IMR-90 (cell line): ENCODE results near the gene HMCN1. TPM values are rescaled to one million over a fixed set of nuclear protein-coding genes. Genes with fewer than 3 reads are reported as not detected.

Source experiments
- ATAC-seq: fragments of 200-7000 bp; cut with Tn5 transposase; 2 replicates; pipeline ENCODE4 v1.9.1; 2020; ENCODE audit warnings: low read depth, mild to moderate bottlenecking, moderate library complexity
- BruUV-seq: library from RNA; stranded (reverse); fragments of 400-500 nt; replicated peaks from 2 replicates; lab custom pipeline; 2021; lab: Mats Ljungman, UMichigan
- CTCF ChIA-PET: fragments of 300-600 bp; formaldehyde crosslinking; extraction: SDS; loops from one replicate; lab custom pipeline; 2021; ENCODE audit warnings: antibody characterized with exemption; lab: Yijun Ruan, JAX
- POLR2A ChIA-PET: fragments of 300-600 bp; sonication (Branson Sonifier 250); formaldehyde crosslinking; loops from one replicate; lab custom pipeline; 2022; ENCODE audit warnings: antibody characterized with exemption; ENCODE audit not compliant: unreplicated experiment; lab: Charles Lee
- DNase-seq: peaks from one replicate; pipeline ENCODE4 v3.0.0; 2013
- H2AFZ ChIP-seq: replicated peaks from 2 replicates; pipeline ENCODE3; 2013; ENCODE audit warnings: low read length, mild to moderate bottlenecking; ENCODE audit not compliant: poor library complexity
- H2AK5ac ChIP-seq: 2 replicates; pipeline ENCODE4 v1.6.1; 2013; ENCODE audit warnings: low read depth, low read length, inconsistent platforms
- H2AK9ac ChIP-seq: replicated peaks from 2 replicates; pipeline ENCODE3; 2013; ENCODE audit warnings: mild to moderate bottlenecking, low read depth, low read length, moderate library complexity; ENCODE audit not compliant: poor library complexity
- H2BK120ac ChIP-seq: 2 replicates; pipeline ENCODE4 v1.6.1; 2013; ENCODE audit warnings: low read depth, low read length, inconsistent platforms
- H2BK15ac ChIP-seq: 3 replicates; pipeline ENCODE4 v1.6.1; 2013; ENCODE audit warnings: low read depth, low read length, inconsistent platforms
- H2BK20ac ChIP-seq: 2 replicates; pipeline ENCODE4 v1.6.1; 2013; ENCODE audit warnings: low read depth, mild to moderate bottlenecking, inconsistent platforms, low read length, moderate library complexity
- H2BK5ac ChIP-seq: 2 replicates; pipeline ENCODE4 v1.6.1; 2013; ENCODE audit warnings: mild to moderate bottlenecking, low read depth, low read length, inconsistent platforms; ENCODE audit not compliant: poor library complexity, severe bottlenecking
- H3K14ac ChIP-seq: replicated peaks from 2 replicates; pipeline ENCODE4 v1.6.1; 2013; ENCODE audit warnings: low read depth, low read length, inconsistent platforms
- H3K18ac ChIP-seq: 2 replicates; pipeline ENCODE4 v1.6.1; 2013; ENCODE audit warnings: low read depth, low read length, control low read depth
- H3K23ac ChIP-seq: 2 replicates; pipeline ENCODE4 v1.6.1; 2013; ENCODE audit warnings: low read depth, low read length, inconsistent platforms
- H3K27ac ChIP-seq: 2 replicates; pipeline ENCODE4 v1.5.1; 2013; ENCODE audit warnings: mild to moderate bottlenecking, control low read depth, low read length; ENCODE audit not compliant: insufficient read depth
- H3K27me3 ChIP-seq: 2 replicates; pipeline ENCODE4 v1.6.1; 2013; ENCODE audit warnings: low read length; ENCODE audit not compliant: control insufficient read depth, insufficient read depth
- H3K36me3 ChIP-seq: 2 replicates; pipeline ENCODE4 v1.6.1; 2013; ENCODE audit warnings: low read length, mixed read lengths; ENCODE audit not compliant: control insufficient read depth, insufficient read depth
- H3K4ac ChIP-seq: 2 replicates; pipeline ENCODE4 v1.6.1; 2013; ENCODE audit warnings: low read depth, low read length, inconsistent platforms
- H3K4me1 ChIP-seq: 2 replicates; pipeline ENCODE4 v1.6.1; 2013; ENCODE audit warnings: low read length, mixed read lengths; ENCODE audit not compliant: control insufficient read depth, insufficient read depth
- H3K4me2 ChIP-seq: 2 replicates; pipeline ENCODE4 v1.6.1; 2013; ENCODE audit warnings: low read depth, mild to moderate bottlenecking, control low read depth, low read length, moderate library complexity
- H3K4me3 ChIP-seq: 2 replicates; pipeline ENCODE4 v1.5.1; 2013; ENCODE audit warnings: low read depth, mild to moderate bottlenecking, control low read depth, low read length, moderate library complexity; ENCODE audit not compliant: insufficient read depth
- H3K56ac ChIP-seq: 2 replicates; pipeline ENCODE4 v1.6.1; 2013; ENCODE audit warnings: low read length, inconsistent platforms; ENCODE audit not compliant: insufficient read depth; ENCODE audit errors: extremely low read depth
- H3K79me1 ChIP-seq, 2 experiments: 2 replicates each; pipeline ENCODE4 v1.6.1; 2013; ENCODE audit warnings: low read length in 2 of 2, inconsistent platforms in 1 of 2, low read depth in 1 of 2
- H3K9ac ChIP-seq: 2 replicates; pipeline ENCODE4 v1.6.1; 2013; ENCODE audit warnings: low read depth, low read length, control low read depth
- H3K9me1 ChIP-seq: 2 replicates; pipeline ENCODE4 v1.6.1; 2013; ENCODE audit warnings: low read length, inconsistent platforms; ENCODE audit not compliant: insufficient read depth
- H3K9me3 ChIP-seq: 2 replicates; pipeline ENCODE4 v1.6.1; 2013; ENCODE audit warnings: low read length; ENCODE audit not compliant: control insufficient read depth, insufficient read depth
- H4K20me1 ChIP-seq: 2 replicates; pipeline ENCODE4 v1.6.1; 2013; ENCODE audit warnings: low read length, inconsistent platforms; ENCODE audit not compliant: insufficient read depth
- H4K5ac ChIP-seq: 2 replicates; pipeline ENCODE4 v1.6.1; 2013; ENCODE audit warnings: mild to moderate bottlenecking, low read depth, low read length, control low read depth
- H4K8ac ChIP-seq, 2 experiments: 2 replicates each; pipeline ENCODE4 v1.6.1; 2013; ENCODE audit warnings: low read depth in 2 of 2, low read length in 2 of 2, control low read depth in 1 of 2, inconsistent platforms in 1 of 2
- H4K91ac ChIP-seq: 2 replicates; pipeline ENCODE4 v1.6.1; 2013; ENCODE audit warnings: low read depth, low read length, inconsistent platforms; ENCODE audit not compliant: insufficient read depth
- BHLHE40 ChIP-seq: fragments of 150-350 bp; IDR thresholded peaks from 2 replicates; pipeline ENCODE4 v1.6.1; 2016; ENCODE audit warnings: mild to moderate bottlenecking, low read depth, low read length
- CEBPB ChIP-seq: IDR thresholded peaks from 2 replicates; pipeline ENCODE4 v1.6.1; 2012; ENCODE audit warnings: low read depth, low read length, improper control_type of control experiment
- CHD1 ChIP-seq: IDR thresholded peaks from 2 replicates; pipeline ENCODE4 v1.6.1; 2012; ENCODE audit warnings: low read depth, low read length, improper control_type of control experiment
- CTCF ChIP-seq: conservative IDR thresholded peaks from 2 replicates; pipeline ENCODE4 v1.5.1; 2012; ENCODE audit warnings: mild to moderate bottlenecking, low read depth, low read length, improper control_type of control experiment
- ELK1 ChIP-seq: fragments of 150-350 bp; IDR thresholded peaks from 2 replicates; pipeline ENCODE4 v1.6.1; 2016; ENCODE audit warnings: low read depth, mild to moderate bottlenecking, low read length, moderate library complexity, borderline replicate concordance
- FOS ChIP-seq: fragments of 150-350 bp; IDR thresholded peaks from 2 replicates; pipeline ENCODE4 v1.6.1; 2016; ENCODE audit warnings: low read depth, low read length
- MAFK ChIP-seq: IDR thresholded peaks from 2 replicates; pipeline ENCODE4 v1.6.1; 2012; ENCODE audit warnings: low read depth, low read length, improper control_type of control experiment
- MAZ ChIP-seq: IDR thresholded peaks from 2 replicates; pipeline ENCODE4 v1.6.1; 2012; ENCODE audit warnings: low read depth, mild to moderate bottlenecking, low read length, improper control_type of control experiment, moderate library complexity, borderline replicate concordance
- MXI1 ChIP-seq: IDR thresholded peaks from 2 replicates; pipeline ENCODE4 v1.6.1; 2012; ENCODE audit warnings: low read depth, mild to moderate bottlenecking, low read length, moderate library complexity, borderline replicate concordance
- NFE2L2 ChIP-seq: fragments of 150-350 bp; IDR thresholded peaks from 2 replicates; pipeline ENCODE4 v1.6.1; 2016; ENCODE audit warnings: low read depth, mild to moderate bottlenecking, low read length
- POLR2A ChIP-seq: IDR thresholded peaks from 2 replicates; pipeline ENCODE4 v1.6.1; 2012; ENCODE audit warnings: mild to moderate bottlenecking, low read depth, low read length
- RAD21 ChIP-seq: IDR thresholded peaks from 2 replicates; pipeline ENCODE4 v1.6.1; 2012; ENCODE audit warnings: low read length, improper control_type of control experiment
- RCOR1 ChIP-seq: IDR thresholded peaks from 2 replicates; pipeline ENCODE4 v1.6.1; 2012; ENCODE audit warnings: mild to moderate bottlenecking, low read length, improper control_type of control experiment; ENCODE audit not compliant: insufficient replicate concordance
- RFX5 ChIP-seq: IDR thresholded peaks from 2 replicates; pipeline ENCODE4 v1.8.0; 2012; ENCODE audit warnings: low read depth, mild to moderate bottlenecking, low read length, moderate library complexity
- SMC3 ChIP-seq: fragments of 150-350 bp; IDR thresholded peaks from 2 replicates; pipeline ENCODE4 v1.6.1; 2016; ENCODE audit warnings: low read depth, mild to moderate bottlenecking, antibody characterized with exemption, low read length, moderate library complexity
- USF2 ChIP-seq: fragments of 150-350 bp; IDR thresholded peaks from 2 replicates; pipeline ENCODE4 v1.6.1; 2017; ENCODE audit warnings: mild to moderate bottlenecking, antibody characterized with exemption, low read length, low read depth
- WGBS, 2 experiments: methylation state at CpG; one replicate each; pipeline versions ENCODE4 v1.1.5 to v1.1.7; 2013; ENCODE audit warnings: missing lambda C conversion rate in 2 of 2; ENCODE audit not compliant: insufficient read length in 1 of 2; ENCODE audit errors: extremely low coverage in 2 of 2; 5-methylcytosine and 5-hydroxymethylcytosine counted together
- dilution Hi-C: fragments of 300-500 bp; cut with HindIII; formaldehyde crosslinking; loops from one replicate; pipeline ENCODE4 v1.14.3; 2018; ENCODE audit warnings: low sequenced_read_pairs; ENCODE audit not compliant: unreplicated experiment
- in situ Hi-C: fragments of 300-500 bp; cut with MboI; formaldehyde crosslinking; loops from 3 replicates; pipeline ENCODE4 v1.14.3; 2019; ENCODE audit warnings: low sequenced_read_pairs, inconsistent platforms, mixed read lengths
- intact Hi-C: fragments of 100-400 bp; cut with micrococcal nuclease; formaldehyde crosslinking; loops from 2 replicates; pipeline ENCODE4 v1.10.0; 2022
- polyA plus RNA-seq, 3 experiments: library from polyadenylated mRNA; depleted of rRNA; stranded (reverse); fragments of >200 nt; gene quantifications; 2 replicates each; pipeline ENCODE4 v1.2.3, GENCODE V29; 2012; ENCODE audit warnings: low replicate concordance in 1 of 3
- total RNA-seq: library from RNA; depleted of rRNA; stranded (reverse); fragments of >200 nt; gene quantifications from 2 replicates; pipeline ENCODE4 v1.2.3, GENCODE V29; 2012

Gene HMCN1
- total and polyA plus RNA-seq, 2 of the 4 experiments (the other 2 are of a cell fraction), result 6.1 to 11.7 TPM

- no peak for DNase-seq
- H2BK20ac ChIP-seq, result no peak overlapping the region
- no peak overlapping the region for H3K9ac ChIP-seq
- POLR2A ChIA-PET, result no interaction called here
- H3K56ac ChIP-seq, result no peak overlapping the region
- no peak overlapping the region for H2AFZ ChIP-seq
- H2BK5ac ChIP-seq, result no peak overlapping the region
- no peaks in the 10 kb centered on the region for H3K36me3 ChIP-seq
- no peak overlapping the region for H3K14ac ChIP-seq
- H3K9me1 ChIP-seq, result no peaks in the 10 kb centered on the region
- no peaks in the 10 kb centered on the region for H4K20me1 ChIP-seq
- dilution Hi-C loops, result no loop called here
- no peak overlapping the region for H3K18ac ChIP-seq
- no peak overlapping the region for H3K23ac ChIP-seq
- no peak overlapping the region for H3K4ac ChIP-seq
- no peak overlapping the region for H2AK9ac ChIP-seq
- no peaks in the 10 kb centered on the region for H3K9me3 ChIP-seq
- H3K27ac ChIP-seq, result no peak overlapping the region
- intact Hi-C loops, result no loop called here
- TF ChIP-seq CEBPB, result no peak
- no peak for TF ChIP-seq MXI1
- TF ChIP-seq POLR2A, result no peak
- TF ChIP-seq CHD1, result no peak
- TF ChIP-seq FOS, result no peak
- no peak for TF ChIP-seq MAFK
- no peak for TF ChIP-seq SMC3
- TF ChIP-seq RAD21, result no peak
- TF ChIP-seq NFE2L2, result no peak
- TF ChIP-seq CTCF, result no peak
- no peak for TF ChIP-seq MAZ
- TF ChIP-seq BHLHE40, result no peak
- TF ChIP-seq USF2, result no peak
- no peak for TF ChIP-seq RCOR1
- TF ChIP-seq ELK1, result no peak
- no peak for TF ChIP-seq RFX5
- H2AK5ac ChIP-seq, result no peak overlapping the region
- no CpG with 5 or more reads among the region's 4 CpGs for WGBS, 2 experiments
- CTCF ChIA-PET, result no interaction called here
- H4K8ac ChIP-seq, result no peak overlapping the region
- no peaks in the 10 kb centered on the region for H3K4me1 ChIP-seq
- H2BK120ac ChIP-seq, result no peak overlapping the region
- BruUV-seq, result no TSS peak
- H3K27me3 ChIP-seq, result no peaks in the 10 kb centered on the region
- no peak overlapping the region for H2BK15ac ChIP-seq
- H4K5ac ChIP-seq, result no peak overlapping the region
- H4K91ac ChIP-seq, result no peak overlapping the region
- in situ Hi-C loops, result no loop called here
- no peaks in the 10 kb centered on the region for H3K79me1 ChIP-seq
- H3K4me3 ChIP-seq, result no peak overlapping the region
- no peak for ATAC-seq
- H3K4me2 ChIP-seq, result no peak overlapping the region
These were observed 404.9 kb downstream of the HMCN1 start for GRCh38 chr1:186139115-186139514.
